Osteocyte (in vitro differentiated cells): ENCODE measurements around the gene UTP18. TPM values are rescaled to one million over a fixed set of nuclear protein-coding genes. Genes with fewer than 3 reads are reported as not detected.
"Not testable (repeated sequence)": the region's sequence is repeated elsewhere in the genome, so short reads cannot be mapped to it uniquely, and the experiment has no call there.

ENCODE experiments used
- DNase-seq: peaks from one replicate; pipeline ENCODE4 v3.0.0; 2021; ENCODE audit warnings: mixed read lengths; ENCODE audit not compliant: unreplicated experiment; ENCODE audit errors: extremely low spot score
- H3K27ac Mint-ChIP-seq: one replicate; pipeline ENCODE4 v1.8.0; 2021; ENCODE audit warnings: mild to moderate bottlenecking, mixed read lengths; ENCODE audit not compliant: unreplicated experiment
- H3K27me3 Mint-ChIP-seq: one replicate; pipeline ENCODE4 v1.8.0; 2021; ENCODE audit warnings: mixed read lengths; ENCODE audit not compliant: unreplicated experiment
- H3K36me3 Mint-ChIP-seq: one replicate; pipeline ENCODE4 v1.8.0; 2021; ENCODE audit warnings: mixed read lengths; ENCODE audit not compliant: unreplicated experiment
- H3K4me1 Mint-ChIP-seq: one replicate; pipeline ENCODE4 v1.8.0; 2021; ENCODE audit warnings: mixed read lengths; ENCODE audit not compliant: unreplicated experiment
- H3K4me3 Mint-ChIP-seq: one replicate; pipeline ENCODE4 v1.8.0; 2021; ENCODE audit warnings: mild to moderate bottlenecking, moderate library complexity, mixed read lengths; ENCODE audit not compliant: unreplicated experiment
- H3K9me3 Mint-ChIP-seq: one replicate; pipeline ENCODE4 v1.8.0; 2021; ENCODE audit warnings: mixed read lengths; ENCODE audit not compliant: unreplicated experiment
- total RNA-seq: library from RNA; stranded (reverse); gene quantifications from 2 replicates; pipeline ENCODE4 v1.2.1, GENCODE V29; 2021
- TF ChIP-seq, protein P1 (sequence below): fragments of 200-600 bp; sonication (generic); IDR thresholded peaks from 2 replicates; pipeline ENCODE4 v1.5.0; 2021; ENCODE audit warnings: antibody characterized with exemption, mild to moderate bottlenecking, moderate library complexity

UTP18 gene
- total RNA-seq, 1 donor from 2014 or later: 25.3 TPM

- no peak overlapping the region for H3K27ac Mint-ChIP-seq
- DNase-seq: no peak
- H3K36me3 Mint-ChIP-seq: peaks cover 22% of the 10 kb centered on the region
- peaks cover 3% of the 10 kb centered on the region for H3K9me3 Mint-ChIP-seq
- H3K4me3 Mint-ChIP-seq: no peak overlapping the region
- H3K4me1 Mint-ChIP-seq: no peaks in the 10 kb centered on the region
- H3K27me3 Mint-ChIP-seq: no peaks in the 10 kb centered on the region
- TF ChIP-seq, protein P1, sequence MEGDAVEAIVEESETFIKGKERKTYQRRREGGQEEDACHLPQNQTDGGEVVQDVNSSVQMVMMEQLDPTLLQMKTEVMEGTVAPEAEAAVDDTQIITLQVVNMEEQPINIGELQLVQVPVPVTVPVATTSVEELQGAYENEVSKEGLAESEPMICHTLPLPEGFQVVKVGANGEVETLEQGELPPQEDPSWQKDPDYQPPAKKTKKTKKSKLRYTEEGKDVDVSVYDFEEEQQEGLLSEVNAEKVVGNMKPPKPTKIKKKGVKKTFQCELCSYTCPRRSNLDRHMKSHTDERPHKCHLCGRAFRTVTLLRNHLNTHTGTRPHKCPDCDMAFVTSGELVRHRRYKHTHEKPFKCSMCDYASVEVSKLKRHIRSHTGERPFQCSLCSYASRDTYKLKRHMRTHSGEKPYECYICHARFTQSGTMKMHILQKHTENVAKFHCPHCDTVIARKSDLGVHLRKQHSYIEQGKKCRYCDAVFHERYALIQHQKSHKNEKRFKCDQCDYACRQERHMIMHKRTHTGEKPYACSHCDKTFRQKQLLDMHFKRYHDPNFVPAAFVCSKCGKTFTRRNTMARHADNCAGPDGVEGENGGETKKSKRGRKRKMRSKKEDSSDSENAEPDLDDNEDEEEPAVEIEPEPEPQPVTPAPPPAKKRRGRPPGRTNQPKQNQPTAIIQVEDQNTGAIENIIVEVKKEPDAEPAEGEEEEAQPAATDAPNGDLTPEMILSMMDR: no peak
Observed at GRCh38 chr17:51299859-51300258, 39.5 kb downstream of the UTP18 start.

DNA sequence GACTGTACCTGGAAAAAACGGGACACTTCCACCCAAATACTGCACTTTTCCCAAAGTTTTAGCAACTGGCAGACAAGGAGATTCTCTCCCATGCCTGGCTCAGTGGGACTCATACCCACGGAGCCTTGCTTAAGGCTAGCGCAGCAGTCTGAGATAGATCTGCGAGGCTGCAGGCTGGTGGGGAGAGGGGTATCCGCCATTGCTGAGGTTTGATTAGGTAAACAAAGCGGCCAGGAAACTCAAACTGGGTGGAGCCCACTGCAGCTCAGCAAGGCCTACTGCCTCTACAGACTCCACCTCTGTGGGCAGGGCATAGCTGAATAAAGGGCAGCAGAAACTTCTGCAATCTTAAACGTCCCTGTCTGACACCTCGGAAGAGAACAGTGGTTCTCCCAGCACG, 44.8 kb downstream of the UTP18 start:
- DNase-seq: no peak
- Mint-ChIP-seq H3K4me3 (no peak overlapping the region), H3K9me3 (peaks cover 25% of the 10 kb centered on the region)

GRCh38 chr17:51312003-51312402, 51.7 kb downstream of the UTP18 start:
- peaks cover 18% of the 10 kb centered on the region for H3K9me3 Mint-ChIP-seq
- H3K36me3 Mint-ChIP-seq, H3K27ac Mint-ChIP-seq, H3K27me3 Mint-ChIP-seq, H3K4me3 Mint-ChIP-seq, H3K4me1 Mint-ChIP-seq, DNase-seq: not testable (repeated sequence)

More for the DNA sequence above, 44.8 kb downstream of the UTP18 start:
- no peaks in the 10 kb centered on the region for H3K27me3 Mint-ChIP-seq
- no peaks in the 10 kb centered on the region for H3K4me1 Mint-ChIP-seq
- H3K36me3 Mint-ChIP-seq: peaks cover 10% of the 10 kb centered on the region
- TF ChIP-seq, protein P1: no peak
- H3K27ac Mint-ChIP-seq: no peak overlapping the region

DNA sequence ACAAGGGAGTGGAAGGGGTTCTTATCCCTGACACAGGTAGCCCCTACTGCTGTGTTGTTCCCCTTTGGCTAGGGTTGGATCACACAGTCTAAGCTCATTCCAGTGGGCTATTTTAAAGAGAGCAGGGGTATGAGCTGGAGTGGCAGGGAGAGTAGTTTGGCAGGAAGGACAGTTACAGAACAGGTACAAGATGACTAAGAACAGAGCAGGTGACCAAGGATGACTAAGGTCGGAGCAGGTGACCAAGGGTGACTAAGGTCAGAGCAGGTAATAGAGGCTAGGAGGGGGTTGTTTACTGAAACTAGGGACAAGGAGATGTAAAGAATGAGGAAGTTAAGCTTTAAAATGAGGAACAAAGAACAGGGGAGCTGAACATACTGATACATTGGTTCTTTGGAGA, 58.8 kb downstream of the UTP18 start:
- peaks cover under 1% of the 10 kb centered on the region for H3K4me1 Mint-ChIP-seq
- no peak overlapping the region for H3K4me3 Mint-ChIP-seq
- no peak overlapping the region for H3K27ac Mint-ChIP-seq
- TF ChIP-seq, protein P1: no peak
- H3K36me3 Mint-ChIP-seq: no peaks in the 10 kb centered on the region
- no peak for DNase-seq
- peaks cover 20% of the 10 kb centered on the region for H3K27me3 Mint-ChIP-seq
- H3K9me3 Mint-ChIP-seq: peaks cover 13% of the 10 kb centered on the region

- H3K36me3 Mint-ChIP-seq: no peaks in the 10 kb centered on the region
- no peak overlapping the region for H3K4me3 Mint-ChIP-seq
- TF ChIP-seq, protein P1: peak; percentile 43
- no peaks in the 10 kb centered on the region for H3K4me1 Mint-ChIP-seq
- DNase-seq: no peak
- H3K9me3 Mint-ChIP-seq: peaks cover 7% of the 10 kb centered on the region
- peaks cover 21% of the 10 kb centered on the region for H3K27me3 Mint-ChIP-seq
- H3K27ac Mint-ChIP-seq: no peak overlapping the region
Observed at GRCh38 chr17:51322390-51323029, 62.2 kb downstream of the UTP18 start.
